ENCODE data around the gene LIG4.

LIG4 gene

GRCh38 chr13:108193806-108194205, 21.5 kb downstream of the LIG4 start:
- DNase-seq: no peak

GRCh38 chr13:108190897-108191296, 24.4 kb downstream of the LIG4 start:
- DNase-seq: no peak

- DNase-seq: no peak
Measured at GRCh38 chr13:108188260-108188659, 27.1 kb downstream of the LIG4 start.

- DNase-seq: no peak
Measured at GRCh38 chr13:108185223-108185622, 30.1 kb downstream of the LIG4 start.

- DNase-seq: no peak
Measured at GRCh38 chr13:108182652-108183051, 32.7 kb downstream of the LIG4 start.

- no peak for DNase-seq
Measured at GRCh38 chr13:108178078-108178477, 37.3 kb downstream of the LIG4 start.

GRCh38 chr13:108176685-108177274, 38.6 kb downstream of the LIG4 start:
- DNase-seq: peak in 3 of 5 experiments; percentile 30 to 38 (median 37)

GRCh38 chr13:108168929-108169328, 46.4 kb downstream of the LIG4 start:
- no peak for DNase-seq

GRCh38 chr13:108166078-108166477, 49.3 kb downstream of the LIG4 start:
- DNase-seq: no peak

- no peak for DNase-seq
Measured at GRCh38 chr13:108158746-108159145, 56.6 kb downstream of the LIG4 start.

All from T-helper 2 cell (primary cell).